NB4 (cell line): ENCODE results near the gene SLC31A2.

Experiments used
- TF ChIP-seq, protein P1 (sequence below): IDR thresholded peaks from one replicate; pipeline ENCODE4 v1.5.1; 2012; ENCODE audit warnings: low read depth, low read length
- TF ChIP-seq, protein P2 (sequence below): IDR thresholded peaks from 2 replicates; pipeline ENCODE4 v1.6.1; 2011; ENCODE audit warnings: low read depth, low read length

- TF ChIP-seq, protein P1, sequence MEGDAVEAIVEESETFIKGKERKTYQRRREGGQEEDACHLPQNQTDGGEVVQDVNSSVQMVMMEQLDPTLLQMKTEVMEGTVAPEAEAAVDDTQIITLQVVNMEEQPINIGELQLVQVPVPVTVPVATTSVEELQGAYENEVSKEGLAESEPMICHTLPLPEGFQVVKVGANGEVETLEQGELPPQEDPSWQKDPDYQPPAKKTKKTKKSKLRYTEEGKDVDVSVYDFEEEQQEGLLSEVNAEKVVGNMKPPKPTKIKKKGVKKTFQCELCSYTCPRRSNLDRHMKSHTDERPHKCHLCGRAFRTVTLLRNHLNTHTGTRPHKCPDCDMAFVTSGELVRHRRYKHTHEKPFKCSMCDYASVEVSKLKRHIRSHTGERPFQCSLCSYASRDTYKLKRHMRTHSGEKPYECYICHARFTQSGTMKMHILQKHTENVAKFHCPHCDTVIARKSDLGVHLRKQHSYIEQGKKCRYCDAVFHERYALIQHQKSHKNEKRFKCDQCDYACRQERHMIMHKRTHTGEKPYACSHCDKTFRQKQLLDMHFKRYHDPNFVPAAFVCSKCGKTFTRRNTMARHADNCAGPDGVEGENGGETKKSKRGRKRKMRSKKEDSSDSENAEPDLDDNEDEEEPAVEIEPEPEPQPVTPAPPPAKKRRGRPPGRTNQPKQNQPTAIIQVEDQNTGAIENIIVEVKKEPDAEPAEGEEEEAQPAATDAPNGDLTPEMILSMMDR = no peak
- TF ChIP-seq, protein P2, sequence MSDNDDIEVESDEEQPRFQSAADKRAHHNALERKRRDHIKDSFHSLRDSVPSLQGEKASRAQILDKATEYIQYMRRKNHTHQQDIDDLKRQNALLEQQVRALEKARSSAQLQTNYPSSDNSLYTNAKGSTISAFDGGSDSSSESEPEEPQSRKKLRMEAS = no peak
Observed at GRCh38 chr9:113210815-113211214, 60.0 kb downstream of the SLC31A2 start.
